K562 (cell line): Measurements from ENCODE around the gene TLK2. TPM values are rescaled to one million over a fixed set of nuclear protein-coding genes. Genes with fewer than 3 reads are reported as not detected.
"Not testable (repeated sequence)": the region's sequence is repeated elsewhere in the genome, so short reads cannot be mapped to it uniquely, and the experiment has no call there.

Experiments used
- ATAC-seq: fragments of 200-7000 bp; cut with Tn5 transposase; 3 replicates; pipeline ENCODE4 v1.9.1; 2020; ENCODE audit warnings: moderate library complexity
- BruUV-seq: library from RNA; stranded (reverse); fragments of 400-500 nt; replicated peaks from 2 replicates; lab custom pipeline; 2021; lab: Mats Ljungman, UMichigan
- CTCF ChIA-PET: fragments of 300-600 bp; formaldehyde crosslinking; extraction: SDS; loops from one replicate; lab custom pipeline; 2021; ENCODE audit warnings: low intra/inter-chr PET ratio; lab: Yijun Ruan, JAX
- POLR2A ChIA-PET: fragments of 300-600, 350-650 bp; sonication (Branson Sonifier 250); formaldehyde crosslinking; extraction: SDS; loops from one replicate; lab custom pipeline; 2021; ENCODE audit warnings: antibody characterized with exemption, inconsistent platforms; lab: Yijun Ruan, JAX
- DNase-seq, 4 experiments: peaks; one replicate each; pipeline versions ENCODE4 v3.0.0 to v3.0.0-alpha.2; 2011 to 2018; ENCODE audit warnings: low spot score in 3 of 4, mixed read lengths in 3 of 4; ENCODE audit errors: extremely low read depth in 1 of 4
- FAIRE-seq: peaks from 2 replicates; lab custom pipeline; 2011; peaks lifted over from hg19 to GRCh38; lab: Jason Lieb, UNC
- H2AFZ ChIP-seq: 2 replicates; pipeline ENCODE4 v1.6.0; 2011; ENCODE audit warnings: low read depth, low read length, control low read depth, inconsistent platforms
- H3K27ac ChIP-seq: fragments of 200-600 bp; 3 replicates; pipeline ENCODE4 v1.8.0; 2011; ENCODE audit warnings: low read depth, mild to moderate bottlenecking, control low read depth, inconsistent platforms, low read length, moderate library complexity, mixed read lengths; ENCODE audit errors: extremely low read depth
- H3K27me3 ChIP-seq, 2 experiments: fragments of 300-600 bp in 1 of 2; 2 replicates in 1 of 2; 3 replicates in 1 of 2; pipeline versions ENCODE4 v1.6.0 to v1.8.0; 2011; ENCODE audit warnings: inconsistent platforms in 2 of 2, low read length in 2 of 2, mild to moderate bottlenecking in 1 of 2, mixed read lengths in 1 of 2, moderate library complexity in 1 of 2; ENCODE audit not compliant: control insufficient read depth in 2 of 2, insufficient read depth in 2 of 2
- H3K36me3 ChIP-seq: fragments of 300-600 bp; 3 replicates; pipeline ENCODE4 v1.8.0; 2011; ENCODE audit warnings: mild to moderate bottlenecking, low read length, inconsistent platforms; ENCODE audit not compliant: control insufficient read depth, insufficient read depth
- H3K4me1 ChIP-seq, 2 experiments: fragments of 200-600 bp in 1 of 2; replicated peaks in 1 of 2; 2 replicates in 1 of 2; 3 replicates in 1 of 2; pipeline versions ENCODE4 v1.5.1 to v1.8.0; 2011; ENCODE audit warnings: inconsistent platforms in 2 of 2, low read length in 2 of 2, mild to moderate bottlenecking in 1 of 2, mixed read lengths in 1 of 2, moderate library complexity in 1 of 2; ENCODE audit not compliant: control insufficient read depth in 2 of 2, insufficient read depth in 2 of 2
- H3K4me2 ChIP-seq: 2 replicates; pipeline ENCODE4 v1.6.1; 2011; ENCODE audit warnings: low read length, control low read depth, inconsistent platforms, mixed read lengths; ENCODE audit not compliant: insufficient read depth
- H3K4me3 ChIP-seq: fragments of 200-600 bp; sonication (generic), shearing (Covaris generic); 2 replicates; pipeline ENCODE4 v1.5.1; 2016; ENCODE audit warnings: control low read depth, inconsistent platforms
- H3K79me2 ChIP-seq: fragments of 200-600 bp; 3 replicates; pipeline ENCODE4 v1.8.0; 2011; ENCODE audit warnings: low read length, inconsistent platforms; ENCODE audit not compliant: control insufficient read depth, insufficient read depth
- H3K9ac ChIP-seq, 2 experiments: 2 replicates each; pipeline versions ENCODE4 v1.6.0 to v1.6.1; 2011; ENCODE audit warnings: low read depth in 2 of 2, low read length in 2 of 2, control low read depth in 1 of 2, inconsistent platforms in 1 of 2, mild to moderate bottlenecking in 1 of 2, mixed read lengths in 1 of 2; ENCODE audit not compliant: insufficient read depth in 1 of 2
- H3K9me1 ChIP-seq: one replicate; pipeline ENCODE4 v1.6.0; 2011; ENCODE audit warnings: inconsistent platforms, mild to moderate bottlenecking, low read length, moderate library complexity; ENCODE audit not compliant: control insufficient read depth, insufficient read depth
- H3K9me3 ChIP-seq: replicated peaks from 2 replicates; pipeline ENCODE4 v1.5.1; 2011; ENCODE audit warnings: low read depth, low read length, inconsistent platforms; ENCODE audit not compliant: control insufficient read depth, insufficient read depth
- H4K20me1 ChIP-seq: replicated peaks from 2 replicates; pipeline ENCODE4 v1.6.1; 2011; ENCODE audit warnings: low read length, inconsistent platforms, mixed read lengths; ENCODE audit not compliant: control insufficient read depth, insufficient read depth
- CEBPB ChIP-seq: fragments of 450-650 bp; IDR thresholded peaks from 2 replicates; pipeline ENCODE4 v1.6.1; 2016; ENCODE audit warnings: missing genetic modification characterization, missing compliant biosample characterization
- MEIS2 ChIP-seq: fragments of 450-650 bp; IDR thresholded peaks from 2 replicates; pipeline ENCODE4 v1.6.1; 2014; ENCODE audit warnings: mild to moderate bottlenecking; ENCODE audit not compliant: partially characterized antibody
- WGBS: fragments of 100-300 bp; shearing (Covaris generic); methylation state at CpG from one replicate; pipeline ENCODE4 v1.1.6; 2016; ENCODE audit warnings: low coverage, mixed read lengths; ENCODE audit not compliant: insufficient coverage; ENCODE audit errors: missing lambda C conversion rate; 5-methylcytosine and 5-hydroxymethylcytosine counted together
- in situ Hi-C: fragments of 300-500 bp; cut with MboI; formaldehyde crosslinking; loops from 4 replicates; pipeline ENCODE4 v1.15.0; 2018; ENCODE audit warnings: inconsistent platforms, mixed read lengths
- intact Hi-C: fragments of 100-400 bp; cut with micrococcal nuclease; formaldehyde crosslinking; loops from 2 replicates; pipeline ENCODE4 v1.14.2; 2022
- polyA plus RNA-seq, 8 experiments: library from polyadenylated mRNA; depleted of rRNA in 4 of 8; stranded (reverse) in 5 of 8; unstranded in 3 of 8; fragments of >200 nt; fragmentation: Nextera tagmentation in 2 of 8; fragmentation: Illumina TruSeq in 1 of 8; extraction: Ambion mirVana in 2 of 8; extraction: Trizol in 1 of 8; gene quantifications; 2 replicates each; pipeline versions ENCODE4 v1.2.1 to v1.2.3, GENCODE V29; 2011 to 2014; ENCODE audit warnings: inconsistent platforms in 1 of 8, missing spikeins in 1 of 8
- total RNA-seq, 7 experiments: library from RNA; depleted of rRNA in 6 of 7; stranded (reverse); fragments of >200 nt in 6 of 7; fragmentation: Illumina TruSeq in 2 of 7; extraction: Trizol in 2 of 7; gene quantifications; 2 replicates each; pipeline versions ENCODE4 v1.2.1 to v1.2.3, GENCODE V29; 2011 to 2021; ENCODE audit warnings: low replicate concordance in 1 of 7

The TLK2 gene
- total and polyA plus RNA-seq, 9 of the 15 experiments (the other 6 are each of a cell fraction or from before 2014, with no cell fraction given), result 10.1 to 51.9 (median 32.4) TPM

- TF ChIP-seq CEBPB, result 0 out of 2 replicates have a peak, but pooled peaks have one; percentile 6
- peak; percentile 66 for TF ChIP-seq MEIS2
These were observed 5.3 kb upstream of the TLK2 start (continued) for GRCh38 chr17:62473030-62473982.

DNA sequence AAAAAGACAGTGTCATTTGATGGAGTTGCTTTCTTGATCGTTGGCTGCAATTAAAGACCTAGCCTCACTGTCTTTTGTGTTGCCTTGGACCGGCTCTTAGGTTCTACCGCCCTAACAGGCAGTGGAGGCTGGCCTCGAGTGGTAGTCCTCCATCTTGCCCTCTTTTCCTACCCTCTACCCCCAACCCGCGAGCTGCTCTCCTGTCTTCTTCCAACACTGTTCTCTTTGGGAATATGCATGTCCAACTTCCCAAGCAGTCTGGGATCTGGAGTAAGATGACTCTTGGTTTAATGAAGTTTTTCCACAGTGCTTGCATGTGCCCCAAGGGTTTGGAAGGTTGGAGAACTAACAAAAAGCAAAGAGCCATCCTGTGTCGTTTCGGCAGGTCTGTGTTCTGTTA is 1.5 kb upstream of the TLK2 start:
- H3K4me2 ChIP-seq, result peak overlapping the region; percentile 70; the same call in 1 of the 2 replicates
- H3K27ac ChIP-seq, H2AFZ ChIP-seq, H3K9me3 ChIP-seq, in situ Hi-C loops, H3K9me1 ChIP-seq, CTCF ChIA-PET, BruUV-seq, H3K27me3 ChIP-seq, ATAC-seq, H3K9ac ChIP-seq, H3K36me3 ChIP-seq, DNase-seq, POLR2A ChIA-PET, H3K4me3 ChIP-seq, H4K20me1 ChIP-seq: not testable (repeated sequence)
- peaks cover 34% of the 10 kb centered on the region for H3K79me2 ChIP-seq
- peak; percentile 64 for FAIRE-seq
- WGBS, result 90% methylated on average over 8 of the region's 8 CpGs
- peaks cover 0 to 15% of the 10 kb centered on the region in 2 experiments; a peak in 2 of 5 replicates for H3K4me1 ChIP-seq
- intact Hi-C loops, result loop anchor here (10.0 kb wide), 1 partner anchor 52 kb away; the partner anchor contains the start of gene METTL2A
